Chondrocyte (in vitro differentiated cells): ENCODE results near the gene BLTP3B. TPM values are rescaled to one million over a fixed set of nuclear protein-coding genes. Genes with fewer than 3 reads are reported as not detected.

Experiments used
- DNase-seq: peaks from one replicate; pipeline ENCODE4 v3.0.0; 2021; ENCODE audit warnings: mixed read lengths, low spot score
- H3K27ac Mint-ChIP-seq: one replicate; pipeline ENCODE4 v1.8.0; 2021; ENCODE audit warnings: mild to moderate bottlenecking, moderate library complexity, mixed read lengths; ENCODE audit not compliant: unreplicated experiment
- H3K27me3 Mint-ChIP-seq: 2 replicates; pipeline ENCODE4 v1.8.0; 2021; ENCODE audit warnings: low read depth, mixed read lengths
- H3K36me3 Mint-ChIP-seq: 2 replicates; pipeline ENCODE4 v1.8.0; 2021; ENCODE audit warnings: low read depth, mixed read lengths
- H3K4me1 Mint-ChIP-seq: 2 replicates; pipeline ENCODE4 v1.8.0; 2021; ENCODE audit warnings: low read depth, mild to moderate bottlenecking, mixed read lengths
- H3K4me3 Mint-ChIP-seq: one replicate; pipeline ENCODE4 v1.8.0; 2021; ENCODE audit warnings: mild to moderate bottlenecking, moderate library complexity, mixed read lengths; ENCODE audit not compliant: unreplicated experiment
- H3K9me3 Mint-ChIP-seq: 2 replicates; pipeline ENCODE4 v1.8.0; 2021; ENCODE audit warnings: low read depth, mixed read lengths
- total RNA-seq: library from RNA; stranded (reverse); gene quantifications from 3 replicates; pipeline ENCODE4 v1.2.1, GENCODE V29; 2021
- TF ChIP-seq, protein P1 (sequence below): fragments of 200-600 bp; sonication (generic); IDR thresholded peaks from 2 replicates; pipeline ENCODE4 v1.5.0; 2021; ENCODE audit warnings: antibody characterized with exemption, mild to moderate bottlenecking, moderate library complexity

The BLTP3B gene
- total RNA-seq, 1 donor from 2014 or later, result 13.9 TPM

DNA sequence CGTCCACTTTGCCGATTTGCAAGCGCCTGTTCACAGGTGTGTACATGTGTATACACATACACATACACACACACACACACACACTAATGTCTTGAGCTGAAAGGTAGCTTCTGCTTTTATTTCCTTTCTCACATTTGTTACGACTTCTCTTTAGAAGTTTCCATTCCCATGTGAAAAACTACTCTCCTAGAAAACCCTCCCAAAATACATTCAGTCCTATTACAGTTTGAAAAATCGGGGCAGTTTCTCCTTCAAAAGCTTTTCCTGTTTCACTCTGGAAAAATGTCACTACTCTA is 3.9 kb downstream of the BLTP3B start:
- Mint-ChIP-seq H3K4me3 (no peak overlapping the region), H3K36me3 (no peaks in the 10 kb centered on the region), H3K27me3 (no peaks in the 10 kb centered on the region), H3K27ac (no peak overlapping the region), H3K9me3 (no peaks in the 10 kb centered on the region), H3K4me1 (peaks cover 26% of the 10 kb centered on the region)
- TF ChIP-seq, protein P1, sequence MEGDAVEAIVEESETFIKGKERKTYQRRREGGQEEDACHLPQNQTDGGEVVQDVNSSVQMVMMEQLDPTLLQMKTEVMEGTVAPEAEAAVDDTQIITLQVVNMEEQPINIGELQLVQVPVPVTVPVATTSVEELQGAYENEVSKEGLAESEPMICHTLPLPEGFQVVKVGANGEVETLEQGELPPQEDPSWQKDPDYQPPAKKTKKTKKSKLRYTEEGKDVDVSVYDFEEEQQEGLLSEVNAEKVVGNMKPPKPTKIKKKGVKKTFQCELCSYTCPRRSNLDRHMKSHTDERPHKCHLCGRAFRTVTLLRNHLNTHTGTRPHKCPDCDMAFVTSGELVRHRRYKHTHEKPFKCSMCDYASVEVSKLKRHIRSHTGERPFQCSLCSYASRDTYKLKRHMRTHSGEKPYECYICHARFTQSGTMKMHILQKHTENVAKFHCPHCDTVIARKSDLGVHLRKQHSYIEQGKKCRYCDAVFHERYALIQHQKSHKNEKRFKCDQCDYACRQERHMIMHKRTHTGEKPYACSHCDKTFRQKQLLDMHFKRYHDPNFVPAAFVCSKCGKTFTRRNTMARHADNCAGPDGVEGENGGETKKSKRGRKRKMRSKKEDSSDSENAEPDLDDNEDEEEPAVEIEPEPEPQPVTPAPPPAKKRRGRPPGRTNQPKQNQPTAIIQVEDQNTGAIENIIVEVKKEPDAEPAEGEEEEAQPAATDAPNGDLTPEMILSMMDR, result no peak
- no peak for DNase-seq

GRCh38 chr12:100138048-100138802 is 4.4 kb downstream of the BLTP3B start:
- no peak overlapping the region for H3K4me3 Mint-ChIP-seq
- no peak overlapping the region for H3K27ac Mint-ChIP-seq
- no peak for DNase-seq
- H3K4me1 Mint-ChIP-seq, result peaks cover 26% of the 10 kb centered on the region
- no peaks in the 10 kb centered on the region for H3K9me3 Mint-ChIP-seq
- H3K36me3 Mint-ChIP-seq, result no peaks in the 10 kb centered on the region
- no peaks in the 10 kb centered on the region for H3K27me3 Mint-ChIP-seq
- TF ChIP-seq, protein P1, result peak; percentile 70

DNA sequence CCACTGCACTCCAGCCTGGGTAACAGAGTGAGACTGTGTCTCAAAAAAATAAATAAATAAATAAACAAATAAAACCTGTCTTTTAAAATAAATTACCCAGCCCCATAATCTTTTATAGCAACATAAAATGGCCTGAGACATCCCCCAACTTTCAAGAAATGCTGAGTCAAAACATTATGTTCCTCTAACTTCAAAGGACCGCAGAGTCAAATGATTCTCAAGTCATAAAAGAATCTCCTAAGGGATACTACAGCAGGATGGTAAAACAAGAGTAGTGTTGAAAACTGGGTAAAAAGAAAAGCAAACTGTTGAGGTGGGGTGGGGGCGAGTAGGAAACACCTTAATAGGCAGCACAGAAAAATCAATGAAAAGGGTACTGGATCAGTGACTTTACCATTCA is 9.5 kb downstream of the BLTP3B start:
- H3K9me3 Mint-ChIP-seq, result peaks cover 3% of the 10 kb centered on the region
- no peaks in the 10 kb centered on the region for H3K27me3 Mint-ChIP-seq
- no peaks in the 10 kb centered on the region for H3K36me3 Mint-ChIP-seq
- H3K27ac Mint-ChIP-seq, result no peak overlapping the region
- H3K4me1 Mint-ChIP-seq, result peaks cover 8% of the 10 kb centered on the region
- H3K4me3 Mint-ChIP-seq, result no peak overlapping the region
- TF ChIP-seq, protein P1, result no peak
- DNase-seq, result no peak

- H3K9me3 Mint-ChIP-seq, result peaks cover 3% of the 10 kb centered on the region
- no peaks in the 10 kb centered on the region for H3K36me3 Mint-ChIP-seq
- peaks cover 14% of the 10 kb centered on the region for H3K4me1 Mint-ChIP-seq
- TF ChIP-seq, protein P1, result peak; percentile 63
- H3K27ac Mint-ChIP-seq, result peak overlapping the region; percentile 38
- H3K27me3 Mint-ChIP-seq, result no peaks in the 10 kb centered on the region
- DNase-seq, result no peak
- no peak overlapping the region for H3K4me3 Mint-ChIP-seq
Observed at GRCh38 chr12:100128512-100128908, 14.2 kb downstream of the BLTP3B start.

DNA sequence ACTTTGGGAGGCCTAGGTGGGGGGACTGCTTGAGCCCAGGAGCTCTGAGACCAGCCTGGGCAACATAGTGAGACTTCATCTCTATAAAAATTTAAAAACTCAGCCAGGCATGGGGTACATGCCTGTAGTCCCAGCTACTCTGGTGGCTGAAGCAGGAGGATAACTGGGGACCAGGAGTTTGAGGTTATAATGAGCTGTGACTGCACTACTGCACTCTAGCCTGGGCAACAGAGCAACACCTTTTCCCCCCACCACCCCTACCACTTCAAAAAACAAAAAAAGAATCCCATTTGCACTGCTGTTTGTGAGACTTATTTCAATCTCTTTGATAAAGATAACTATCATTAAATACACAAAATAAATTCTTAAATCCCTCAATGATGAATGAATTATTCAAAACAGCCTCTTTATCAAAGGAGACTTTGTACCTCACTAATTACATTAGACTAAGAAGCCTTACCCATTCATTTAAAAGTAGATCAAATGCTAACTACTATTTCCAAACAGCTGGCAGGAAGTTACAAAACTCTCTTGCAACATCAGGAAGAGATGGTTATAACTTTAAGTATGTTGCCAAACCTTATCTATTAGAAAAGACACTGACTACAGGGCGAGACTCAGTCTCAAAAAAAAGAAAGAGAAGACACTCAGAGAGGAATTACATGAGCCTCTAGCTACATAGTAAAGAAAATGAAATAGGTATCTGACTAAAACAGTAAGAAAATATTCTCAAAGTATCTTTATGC is 14.7 kb downstream of the BLTP3B start:
- H3K27ac Mint-ChIP-seq, result no peak overlapping the region
- no peaks in the 10 kb centered on the region for H3K27me3 Mint-ChIP-seq
- H3K36me3 Mint-ChIP-seq, result no peaks in the 10 kb centered on the region
- DNase-seq, result no peak
- TF ChIP-seq, protein P1, result no peak
- no peak overlapping the region for H3K4me3 Mint-ChIP-seq
- peaks cover 3% of the 10 kb centered on the region for H3K9me3 Mint-ChIP-seq
- H3K4me1 Mint-ChIP-seq, result peaks cover 17% of the 10 kb centered on the region
